ENCODE measurements around the gene GRN.
"Not testable (repeated sequence)": the region's sequence is repeated elsewhere in the genome, so short reads cannot be mapped to it uniquely, and the experiment has no call there.

GRN gene

GRCh38 chr17:44384823-44385286 lies 39.8 kb downstream of the GRN start:
- no peak for DNase-seq

GRCh38 chr17:44385287-44386181 lies 40.4 kb downstream of the GRN start:
- peak; percentile 92 for DNase-seq

- no peak for DNase-seq
Measured at GRCh38 chr17:44386182-44386525, 41.1 kb downstream of the GRN start.

- no peak for DNase-seq
Measured at GRCh38 chr17:44387804-44388203, 42.7 kb downstream of the GRN start.

- DNase-seq: no peak
Measured at GRCh38 chr17:44389281-44389680, 44.2 kb downstream of the GRN start, which contains the start of gene ITGA2B. TSS of gene ITGA2B (minus strand) at chr17:44389649. CDS start at chr17:44389473, 176 bp downstream.

- no peak for DNase-seq
Measured at GRCh38 chr17:44389723-44390202, 44.7 kb downstream of the GRN start.

- DNase-seq: no peak
Measured at GRCh38 chr17:44390250-44390870, 45.3 kb downstream of the GRN start.

- DNase-seq: not testable (repeated sequence)
Measured at GRCh38 chr17:44394112-44394511, 49.0 kb downstream of the GRN start.

GRCh38 chr17:44394833-44395232 lies 49.7 kb downstream of the GRN start:
- DNase-seq: no peak

- DNase-seq: no peak
Measured at GRCh38 chr17:44396946-44397345, 51.8 kb downstream of the GRN start.

- DNase-seq: no peak
Measured at GRCh38 chr17:44397479-44398440, 52.7 kb downstream of the GRN start.

- DNase-seq: no peak
Measured at GRCh38 chr17:44398692-44399691, 53.9 kb downstream of the GRN start.

GRCh38 chr17:44400226-44400847 lies 55.2 kb downstream of the GRN start:
- DNase-seq: no peak

Measured in right hindlimb (tissue), 1 donor.